Kasumi-1 (cell line): Measurements from ENCODE around the gene ERP27.
A peak's percentile ranks its signal among the peaks of the same experiment; 100 is the strongest.

Source experiments
- DNase-seq, 2 experiments: peaks; one replicate each; lab custom pipeline; 2025; lab: John Stamatoyannopoulos, UW

Gene ERP27

GRCh38 chr12:14936224-14936861, 2.0 kb downstream of the ERP27 start:
- no peak for DNase-seq

DNA sequence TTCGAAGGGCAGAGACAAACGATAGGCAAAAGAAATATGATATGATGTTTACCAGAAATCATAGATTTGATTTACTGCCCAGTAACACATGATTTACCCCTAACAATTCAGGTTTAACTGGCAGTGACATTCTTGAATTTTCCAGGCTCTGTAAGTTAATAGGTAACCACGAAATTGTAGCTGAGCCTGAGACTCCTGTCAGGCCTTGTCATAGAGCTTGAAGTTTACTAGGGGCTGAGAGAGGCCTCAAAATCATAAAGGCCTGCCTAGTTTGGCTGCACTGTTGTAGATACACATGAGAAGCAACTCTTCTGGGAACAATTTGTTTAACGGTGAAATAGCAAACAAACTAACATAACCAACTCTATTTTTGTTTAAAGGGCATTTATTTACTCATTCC, 3.3 kb downstream of the ERP27 start:
- DNase-seq: no peak

GRCh38 chr12:14934511-14934910, 3.8 kb downstream of the ERP27 start:
- DNase-seq: no peak

GRCh38 chr12:14931791-14932560, 6.4 kb downstream of the ERP27 start:
- DNase-seq: no peak

GRCh38 chr12:14931359-14931758, 7.0 kb downstream of the ERP27 start:
- no peak for DNase-seq

DNA sequence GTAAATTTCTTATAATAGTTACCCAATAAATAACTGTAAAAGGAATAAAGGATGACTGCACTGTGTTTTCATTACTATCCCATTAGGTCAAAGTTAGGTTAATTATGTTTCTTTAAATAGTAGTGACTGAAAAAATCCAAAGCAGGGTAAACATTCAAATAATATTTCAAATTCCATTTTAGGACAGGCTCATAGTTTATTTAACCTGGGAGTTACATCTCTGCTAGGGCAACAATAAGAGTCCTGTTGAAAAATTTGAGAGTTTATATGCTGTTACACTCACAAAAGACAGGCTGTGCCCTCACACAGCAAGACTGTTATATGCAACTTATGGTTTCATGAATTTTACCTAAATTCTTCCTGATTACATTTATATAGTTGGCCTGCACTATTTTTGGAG, 8.0 kb downstream of the ERP27 start:
- DNase-seq: no peak

DNA sequence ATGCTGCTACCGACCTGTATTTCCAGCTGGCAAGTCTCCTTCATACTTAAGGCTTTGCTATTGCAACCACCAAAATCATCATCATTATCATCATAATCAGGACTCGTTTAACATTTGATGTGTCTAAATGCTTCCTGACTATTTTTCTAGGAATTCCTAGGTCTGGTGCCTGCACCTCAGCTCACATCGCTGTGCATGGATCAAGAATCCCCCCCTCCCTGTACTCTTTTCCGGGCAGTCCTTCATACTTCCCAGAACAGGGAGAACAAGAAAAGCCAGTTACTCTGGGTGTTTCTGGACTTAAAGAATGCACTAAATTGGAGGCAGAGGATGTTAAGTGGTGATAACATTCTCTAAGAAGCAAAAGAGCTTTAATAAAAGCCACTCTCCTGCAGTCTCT, 9.4 kb downstream of the ERP27 start:
- DNase-seq: no peak

- no peak for DNase-seq
These were observed 11.1 kb downstream of the ERP27 start for GRCh38 chr12:14927267-14927666.

- DNase-seq: no peak
These were observed 13.8 kb downstream of the ERP27 start for GRCh38 chr12:14924541-14924940.

DNA sequence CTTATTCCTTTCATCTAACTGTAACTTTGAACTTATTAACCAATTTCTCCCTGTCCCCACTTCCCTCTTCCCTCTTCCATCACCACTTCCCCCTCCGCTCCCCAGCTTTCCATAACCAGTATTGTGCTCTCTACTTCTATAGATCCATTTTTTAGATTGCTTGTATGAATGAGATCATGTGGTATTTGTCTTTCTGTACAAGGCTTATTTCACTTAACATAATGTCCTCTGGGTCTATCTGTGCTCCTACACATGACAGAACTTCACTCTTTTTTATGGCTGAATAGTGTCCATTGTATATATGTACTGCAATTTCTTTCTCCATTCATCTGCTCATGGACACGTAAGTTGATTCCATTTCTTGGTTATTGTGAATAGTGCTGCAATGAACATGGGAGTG, 14.4 kb downstream of the ERP27 start:
- DNase-seq: no peak

DNA sequence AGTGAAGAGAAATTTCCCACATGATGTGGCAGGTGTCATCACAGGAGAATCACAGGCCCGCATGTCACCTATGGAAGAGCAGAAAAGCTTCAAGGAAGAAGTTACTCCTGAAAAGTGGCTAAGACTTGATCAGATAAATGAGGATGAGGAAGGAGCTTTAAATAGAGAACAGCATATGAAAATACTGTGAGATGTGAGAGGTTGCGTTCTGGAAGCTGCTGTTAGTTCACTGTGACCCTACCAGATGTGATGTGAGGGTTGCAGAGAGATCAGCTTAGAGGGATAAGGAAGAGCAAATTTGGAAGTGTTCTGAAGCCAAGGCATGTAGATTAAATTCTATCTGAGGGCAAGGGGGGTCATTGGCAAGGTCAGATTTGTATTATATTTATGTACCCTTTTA, 17.1 kb downstream of the ERP27 start:
- no peak for DNase-seq

DNA sequence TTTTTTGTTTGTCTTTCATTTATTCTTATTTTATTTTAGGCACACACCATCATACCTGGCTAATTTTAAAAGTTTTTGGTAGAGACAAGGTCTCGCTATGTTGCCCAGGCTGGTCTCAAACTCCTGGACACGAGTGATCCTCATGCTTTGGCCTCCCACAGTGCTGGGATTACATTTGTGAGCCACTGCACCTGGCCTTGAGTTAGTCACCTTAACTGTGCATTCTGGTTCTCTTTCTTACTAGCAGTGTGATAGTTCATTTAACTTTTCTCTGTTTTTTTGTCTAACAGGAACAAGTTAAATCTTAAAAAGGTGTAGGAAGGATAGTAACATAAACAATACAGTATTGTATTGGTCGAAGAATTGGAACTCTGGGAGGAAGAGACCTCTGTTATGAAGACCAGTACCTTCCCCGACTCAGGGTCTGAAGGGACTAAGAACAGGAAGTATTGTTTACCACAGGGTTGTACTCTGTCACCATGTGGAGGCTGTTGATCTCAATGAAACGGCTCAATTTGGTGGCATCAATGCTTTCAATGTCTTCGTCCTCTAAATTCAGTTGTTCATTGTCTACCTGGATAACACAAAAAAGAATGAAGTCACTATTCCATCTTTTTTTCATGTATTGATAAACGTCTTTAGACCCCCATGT, 17.7 kb downstream of the ERP27 start:
- DNase-seq: peak in 1 of 2 experiments; percentile 42

DNA sequence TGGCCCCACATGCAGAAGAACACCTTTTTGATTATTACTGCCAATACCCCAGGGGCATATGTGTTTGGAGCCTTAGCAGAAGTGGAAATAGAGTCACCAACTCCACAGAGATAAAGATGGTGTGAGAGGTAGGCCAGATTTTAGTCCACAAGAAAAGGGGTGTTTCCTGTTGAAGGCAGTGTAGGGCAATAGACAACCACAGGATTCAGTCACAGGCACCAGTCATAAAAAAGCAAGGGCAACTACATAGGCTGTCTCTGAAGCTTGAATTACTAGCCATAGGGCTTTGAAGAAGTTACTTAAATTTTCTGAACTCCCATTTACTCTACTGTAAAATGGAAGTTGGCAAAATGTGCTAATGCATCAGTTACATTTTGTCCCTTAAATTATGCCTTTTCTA, 18.9 kb downstream of the ERP27 start:
- DNase-seq: no peak

GRCh38 chr12:14915736-14916135, 22.6 kb downstream of the ERP27 start:
- no peak for DNase-seq

DNA sequence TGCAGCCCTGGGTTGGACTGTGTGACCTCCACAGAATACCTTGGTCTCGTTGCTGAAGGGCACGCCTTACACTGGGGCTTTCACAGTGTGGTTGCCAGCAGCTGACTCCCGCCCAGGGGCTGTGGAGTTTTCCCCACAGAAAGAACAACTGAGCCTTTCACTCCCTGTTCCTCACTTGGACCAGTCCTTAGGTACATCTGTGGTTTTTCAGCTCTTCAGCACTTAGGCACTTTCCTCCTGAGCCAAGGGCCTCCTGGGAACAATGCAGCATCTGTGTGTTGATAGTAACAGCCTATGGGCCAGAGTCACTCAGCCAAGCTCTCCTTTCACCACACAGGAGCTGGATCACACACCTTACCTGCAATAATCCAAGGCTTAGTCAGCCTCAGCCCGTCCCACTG, 25.0 kb downstream of the ERP27 start:
- DNase-seq: no peak

- no peak for DNase-seq
These were observed 27.2 kb downstream of the ERP27 start for GRCh38 chr12:14911131-14911530.

- DNase-seq: no peak
These were observed 28.0 kb downstream of the ERP27 start for GRCh38 chr12:14910090-14910915.

DNA sequence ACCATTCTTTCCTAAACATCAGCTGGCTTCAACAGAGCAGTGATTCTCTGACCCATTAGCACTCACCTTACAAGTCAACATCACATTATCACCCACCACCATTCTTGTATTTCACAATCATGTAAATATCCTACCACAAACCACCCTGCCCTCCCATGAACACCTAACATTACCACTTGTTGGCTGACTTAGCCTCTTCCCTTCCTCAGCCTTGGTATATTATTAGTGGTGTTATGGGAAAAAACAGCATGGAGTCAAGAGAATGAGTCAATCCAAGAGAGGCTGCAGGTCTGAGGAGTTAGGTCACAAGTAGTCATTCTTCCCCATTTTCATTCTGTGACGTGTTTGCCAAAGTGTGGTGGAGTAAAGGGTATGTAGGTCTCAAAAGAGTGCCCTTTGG, 30.4 kb downstream of the ERP27 start:
- DNase-seq: no peak

DNA sequence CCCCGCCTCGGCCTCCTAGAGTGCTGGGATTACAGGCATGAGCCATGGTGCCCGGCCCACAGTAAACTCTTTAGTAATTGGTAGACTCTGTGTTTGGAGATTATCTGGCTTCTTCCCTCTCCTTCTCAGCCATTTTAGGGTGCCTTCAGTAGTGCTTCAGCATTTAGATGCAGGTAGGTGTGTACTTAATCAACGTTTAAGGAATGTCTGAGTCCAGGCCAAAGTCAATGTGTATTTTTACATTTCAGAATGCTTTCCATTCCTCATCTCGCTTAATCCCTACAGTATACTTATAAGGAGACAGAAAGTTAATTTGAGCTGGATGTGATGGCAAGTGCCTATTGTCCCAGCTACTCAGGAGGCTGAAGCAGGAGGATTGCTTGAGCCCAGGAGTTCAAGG, 32.2 kb downstream of the ERP27 start:
- no peak for DNase-seq

DNA sequence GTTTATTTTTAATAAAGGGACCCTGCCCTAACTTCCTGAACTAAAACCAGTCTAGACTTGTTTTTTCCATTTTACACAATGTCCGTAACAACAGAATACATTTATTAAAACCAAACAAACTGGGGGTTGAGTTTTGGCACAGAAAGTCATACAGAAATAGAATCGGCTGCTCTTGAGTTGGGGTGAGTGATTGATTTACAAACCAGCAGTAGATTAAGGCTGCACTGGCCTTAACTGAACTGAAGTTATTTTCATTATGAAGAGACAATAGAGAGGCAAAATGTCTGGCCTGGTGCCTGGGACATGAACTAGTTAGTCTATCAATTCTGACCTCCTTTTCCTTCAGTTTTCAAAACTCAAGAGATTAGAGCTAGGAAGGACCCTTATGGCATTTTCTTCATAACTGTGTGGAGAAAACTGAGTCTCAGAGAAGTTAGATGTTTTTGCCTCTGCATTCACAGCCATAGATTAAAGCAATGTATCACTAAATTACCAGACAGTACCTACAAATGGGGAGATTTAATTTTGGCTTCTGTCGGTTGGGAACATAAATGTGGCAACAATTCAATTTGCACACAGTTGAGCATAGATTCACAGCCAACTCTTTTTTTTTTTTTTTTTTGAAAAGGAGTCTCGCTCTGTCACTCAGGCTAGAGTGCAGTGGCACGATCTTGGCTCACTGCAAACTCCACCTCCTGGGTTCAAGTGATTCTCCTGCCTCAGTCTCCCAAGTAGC, 32.9 kb downstream of the ERP27 start:
- DNase-seq: no peak

DNA sequence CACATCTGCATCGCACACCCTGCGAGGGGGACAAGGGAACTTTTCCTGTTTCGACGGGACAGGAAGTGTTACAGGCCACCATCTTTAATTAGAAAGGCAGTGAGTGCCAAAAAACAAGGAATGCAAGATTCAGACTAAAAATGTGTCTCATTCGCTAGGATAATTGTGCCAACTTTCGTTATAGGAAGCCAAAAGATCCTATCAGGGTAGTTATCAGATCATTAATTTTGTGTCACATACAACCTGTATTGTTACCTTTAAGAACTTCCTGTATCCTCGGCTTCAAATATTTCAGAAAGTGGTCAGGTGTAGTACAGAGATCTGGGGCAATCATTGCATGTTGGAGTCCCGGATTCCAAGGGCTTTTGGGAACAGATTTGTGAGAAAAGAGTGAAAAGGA, 33.5 kb downstream of the ERP27 start:
- DNase-seq: no peak
